Measurements from ENCODE around the gene PCDHA4. TPM values are rescaled to one million over a fixed set of nuclear protein-coding genes. Genes with fewer than 3 reads are reported as not detected.

PCDHA4 gene
- total RNA-seq: 0.32 and 0.61 TPM in 2 replicates

DNA sequence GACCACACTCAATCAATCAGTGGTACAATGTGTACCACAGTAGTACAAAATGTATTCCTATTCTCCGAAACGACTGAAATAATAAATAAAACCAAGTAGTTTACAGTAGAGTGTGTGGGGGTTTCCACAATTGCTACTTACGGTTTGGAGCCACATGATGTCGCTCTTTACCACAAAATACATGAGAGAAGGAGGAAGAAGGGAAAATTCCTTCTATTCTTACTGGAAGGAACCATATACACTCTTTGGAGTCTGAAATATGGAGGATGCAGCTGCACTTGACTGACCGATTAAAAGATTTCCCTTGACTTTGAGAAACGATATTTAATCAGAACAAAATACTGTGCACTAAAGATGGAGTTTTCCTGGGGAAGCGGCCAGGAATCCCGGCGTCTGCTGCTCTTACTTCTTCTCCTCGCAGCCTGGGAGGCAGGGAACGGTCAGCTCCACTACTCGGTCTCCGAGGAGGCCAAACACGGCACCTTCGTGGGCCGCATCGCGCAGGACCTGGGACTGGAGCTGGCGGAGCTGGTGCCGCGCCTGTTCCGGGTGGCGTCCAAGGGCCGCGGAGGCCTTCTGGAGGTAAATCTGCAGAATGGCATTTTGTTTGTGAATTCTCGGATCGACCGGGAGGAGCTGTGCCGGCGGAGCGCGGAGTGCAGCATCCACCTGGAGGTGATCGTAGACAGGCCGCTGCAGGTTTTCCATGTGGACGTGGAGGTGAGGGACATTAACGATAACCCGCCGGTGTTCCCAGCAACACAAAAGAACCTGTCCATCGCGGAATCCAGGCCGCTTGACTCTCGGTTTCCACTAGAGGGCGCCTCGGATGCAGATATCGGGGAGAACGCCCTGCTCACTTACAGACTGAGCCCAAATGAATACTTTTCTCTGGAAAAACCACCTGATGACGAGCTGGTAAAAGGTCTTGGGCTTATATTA lies at the start of gene PCDHA4:
Gene PCDHA4, plus strand, starts transcription at position 235 of the 942 bp plus-strand sequence.

DNA sequence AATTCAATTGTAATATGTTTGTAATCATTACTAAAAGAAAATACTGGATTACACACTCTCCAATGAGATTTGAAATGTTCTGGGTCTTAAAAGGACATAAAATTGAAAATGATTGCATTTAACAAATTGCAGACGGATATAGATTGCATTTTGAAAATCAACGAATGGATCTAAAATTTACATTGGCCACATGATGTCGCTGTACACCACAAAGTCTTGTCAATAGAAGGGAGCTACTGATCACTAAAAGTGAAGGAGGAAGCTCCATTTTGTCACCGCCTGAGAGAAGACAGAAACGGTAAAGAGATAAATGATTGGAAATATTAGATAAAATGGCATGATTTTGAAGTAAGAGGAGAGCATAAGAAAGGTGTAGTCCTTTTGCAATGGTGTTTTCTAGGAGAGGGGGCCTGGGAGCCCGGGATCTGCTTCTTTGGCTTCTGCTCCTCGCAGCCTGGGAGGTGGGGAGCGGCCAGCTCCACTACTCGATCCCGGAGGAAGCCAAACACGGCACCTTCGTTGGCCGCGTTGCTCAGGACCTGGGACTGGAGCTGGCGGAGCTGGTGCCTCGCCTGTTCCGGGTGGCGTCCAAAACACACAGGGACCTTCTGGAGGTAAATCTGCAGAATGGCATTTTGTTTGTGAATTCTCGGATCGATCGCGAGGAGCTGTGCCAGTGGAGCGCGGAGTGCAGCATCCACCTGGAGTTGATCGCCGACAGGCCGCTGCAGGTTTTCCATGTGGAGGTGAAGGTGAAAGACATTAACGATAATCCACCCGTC lies 20.8 kb upstream of the PCDHA4 start, which contains the start of gene PCDHA1:
Gene PCDHA1, plus strand, starts transcription at position 236 of the 782 bp plus-strand sequence.

DNA sequence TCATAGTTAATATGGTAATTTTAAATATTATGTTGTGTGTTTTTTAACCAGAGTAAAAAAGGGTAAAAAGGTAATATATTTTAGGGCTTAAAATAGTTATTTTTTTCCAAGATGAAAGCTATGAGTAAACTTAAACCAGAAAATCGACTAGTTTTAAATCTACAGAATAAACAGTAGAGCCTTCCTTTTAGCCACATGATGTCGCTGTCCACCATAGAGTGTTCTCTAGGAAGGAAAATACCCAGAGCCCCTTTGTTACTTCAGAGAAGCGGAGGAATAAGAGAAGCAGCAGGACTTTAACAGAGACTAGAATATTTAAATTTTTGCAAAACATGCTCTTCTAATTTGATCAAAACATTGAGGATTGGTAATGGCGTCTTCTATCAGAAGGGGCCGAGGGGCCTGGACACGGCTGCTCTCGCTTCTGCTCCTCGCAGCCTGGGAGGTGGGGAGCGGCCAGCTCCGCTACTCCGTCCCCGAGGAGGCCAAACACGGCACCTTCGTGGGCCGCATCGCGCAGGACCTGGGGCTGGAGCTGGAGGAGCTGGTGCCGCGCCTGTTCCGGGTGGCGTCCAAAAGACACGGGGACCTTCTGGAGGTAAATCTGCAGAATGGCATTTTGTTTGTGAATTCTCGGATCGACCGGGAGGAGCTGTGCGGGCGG lies 12.1 kb upstream of the PCDHA4 start, which contains the start of gene PCDHA2:
Gene PCDHA2, plus strand, starts transcription at position 258 of the 664 bp plus-strand sequence.

DNA sequence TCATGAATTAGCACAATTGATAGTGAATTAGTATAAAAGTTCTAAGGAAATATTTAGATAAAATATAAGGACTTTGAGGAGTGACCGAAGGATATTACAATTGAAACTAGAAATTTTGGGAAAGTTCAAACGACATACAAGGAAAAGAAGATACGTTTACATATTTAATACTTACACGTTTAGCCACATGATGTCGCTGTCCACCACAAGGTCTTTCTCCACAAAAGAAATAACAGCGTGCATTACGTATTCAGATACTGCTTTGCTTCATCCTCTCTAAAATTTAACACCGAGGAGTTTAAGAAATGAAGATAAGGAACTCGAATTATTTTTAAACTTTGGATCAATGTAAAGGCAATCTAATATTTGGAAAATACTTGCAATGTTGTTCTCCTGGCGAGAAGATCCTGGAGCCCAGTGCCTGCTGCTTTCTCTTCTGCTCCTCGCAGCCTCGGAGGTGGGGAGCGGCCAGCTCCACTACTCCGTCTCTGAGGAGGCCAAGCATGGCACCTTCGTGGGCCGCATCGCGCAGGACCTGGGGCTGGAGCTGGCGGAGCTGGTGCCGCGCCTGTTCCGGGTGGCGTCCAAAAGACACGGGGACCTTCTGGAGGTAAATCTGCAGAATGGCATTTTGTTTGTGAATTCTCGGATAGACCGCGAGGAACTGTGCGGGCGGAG lies 5.9 kb upstream of the PCDHA4 start, which contains the start of gene PCDHA3:
Gene PCDHA3, plus strand, starts transcription at position 242 of the 678 bp plus-strand sequence.

DNA sequence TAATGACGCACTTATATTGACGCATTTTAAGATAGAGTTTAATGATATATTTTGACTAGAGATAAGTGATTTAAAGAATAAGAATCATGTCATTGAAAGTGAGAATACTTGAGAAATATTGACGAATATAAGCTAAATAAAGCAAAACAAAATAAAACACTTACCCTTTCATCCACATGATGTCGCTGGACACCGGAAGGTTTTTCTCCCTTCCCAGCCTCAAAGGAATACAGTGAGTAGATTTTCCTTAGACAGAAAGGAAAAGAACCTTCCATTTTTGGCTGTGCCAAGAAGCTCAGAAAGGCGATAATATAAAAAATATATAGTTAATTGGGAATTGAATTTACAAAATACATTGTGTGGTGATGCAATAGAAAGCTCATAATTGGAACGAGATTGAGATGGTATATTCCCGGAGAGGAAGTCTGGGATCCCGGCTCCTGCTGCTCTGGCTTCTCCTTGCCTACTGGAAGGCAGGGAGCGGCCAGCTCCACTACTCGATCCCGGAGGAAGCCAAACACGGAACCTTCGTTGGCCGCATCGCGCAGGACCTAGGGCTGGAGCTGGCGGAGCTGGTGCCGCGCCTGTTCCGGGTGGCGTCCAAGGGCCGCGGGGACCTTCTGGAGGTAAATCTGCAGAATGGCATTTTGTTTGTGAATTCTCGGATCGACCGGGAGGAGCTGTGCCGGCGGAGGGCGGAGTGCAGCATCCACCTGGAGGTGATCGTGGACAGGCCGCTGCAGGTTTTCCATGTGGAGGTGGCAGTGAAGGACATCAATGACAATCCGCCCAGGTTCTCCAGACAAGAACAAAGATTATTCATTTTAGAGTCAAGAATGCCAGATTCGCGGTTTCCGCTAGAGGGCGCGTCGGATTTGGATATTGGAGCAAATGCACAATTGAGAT lies 14.8 kb downstream of the PCDHA4 start, which contains the start of gene PCDHA5:
Gene PCDHA5, plus strand, starts transcription at position 239 of the 906 bp plus-strand sequence.

DNA sequence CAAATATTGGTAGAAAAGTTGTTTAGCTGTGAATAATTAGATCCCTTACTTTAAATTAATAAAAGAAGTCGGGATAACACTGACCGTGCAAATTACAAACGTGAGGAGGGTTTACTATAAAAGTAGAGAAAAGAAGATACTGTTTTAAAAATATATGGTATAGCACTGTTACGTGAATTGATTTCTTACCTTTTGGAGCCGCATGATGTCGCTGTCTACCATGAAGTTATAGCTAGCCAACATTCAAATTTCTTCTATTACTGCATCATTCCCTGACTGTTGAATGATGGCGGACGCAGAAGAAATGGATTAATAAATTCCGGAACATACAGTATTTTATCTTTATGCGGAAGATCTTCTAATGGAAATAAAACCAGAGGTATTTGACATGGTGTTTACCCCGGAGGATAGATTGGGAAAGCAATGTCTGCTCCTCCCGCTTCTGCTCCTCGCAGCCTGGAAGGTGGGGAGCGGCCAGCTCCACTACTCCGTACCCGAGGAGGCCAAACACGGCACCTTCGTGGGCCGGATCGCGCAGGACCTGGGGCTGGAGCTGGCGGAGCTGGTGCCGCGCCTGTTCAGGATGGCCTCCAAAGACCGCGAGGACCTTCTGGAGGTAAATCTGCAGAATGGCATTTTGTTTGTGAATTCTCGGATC lies 21.0 kb downstream of the PCDHA4 start, which contains the start of gene PCDHA6:
Gene PCDHA6, plus strand, starts transcription at position 257 of the 658 bp plus-strand sequence. Its CDS starts 132 bp downstream, at position 389.

DNA sequence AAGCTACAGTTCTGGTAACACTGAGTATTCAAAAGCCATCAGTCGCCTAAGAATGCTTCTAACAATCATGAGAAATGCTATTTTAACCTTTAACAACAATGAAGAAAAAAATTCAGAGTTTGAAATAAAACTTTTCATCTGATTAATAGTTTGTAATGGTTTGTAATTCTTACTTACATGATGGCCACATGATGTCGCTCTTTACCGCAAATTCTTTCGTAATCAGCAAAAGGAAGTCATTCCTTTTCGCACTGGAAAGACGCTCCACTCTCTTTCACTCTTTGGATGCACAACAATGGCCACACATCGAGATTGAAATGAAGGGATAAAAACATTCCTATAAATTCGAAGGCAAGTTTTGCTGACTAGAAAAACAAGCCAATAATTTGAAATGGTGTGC lies 27.1 kb downstream of the PCDHA4 start, which contains the start of gene PCDHA7:
Gene PCDHA7, plus strand, starts transcription at position 277 of the 400 bp plus-strand sequence. Its CDS starts 115 bp downstream, at position 392.

DNA sequence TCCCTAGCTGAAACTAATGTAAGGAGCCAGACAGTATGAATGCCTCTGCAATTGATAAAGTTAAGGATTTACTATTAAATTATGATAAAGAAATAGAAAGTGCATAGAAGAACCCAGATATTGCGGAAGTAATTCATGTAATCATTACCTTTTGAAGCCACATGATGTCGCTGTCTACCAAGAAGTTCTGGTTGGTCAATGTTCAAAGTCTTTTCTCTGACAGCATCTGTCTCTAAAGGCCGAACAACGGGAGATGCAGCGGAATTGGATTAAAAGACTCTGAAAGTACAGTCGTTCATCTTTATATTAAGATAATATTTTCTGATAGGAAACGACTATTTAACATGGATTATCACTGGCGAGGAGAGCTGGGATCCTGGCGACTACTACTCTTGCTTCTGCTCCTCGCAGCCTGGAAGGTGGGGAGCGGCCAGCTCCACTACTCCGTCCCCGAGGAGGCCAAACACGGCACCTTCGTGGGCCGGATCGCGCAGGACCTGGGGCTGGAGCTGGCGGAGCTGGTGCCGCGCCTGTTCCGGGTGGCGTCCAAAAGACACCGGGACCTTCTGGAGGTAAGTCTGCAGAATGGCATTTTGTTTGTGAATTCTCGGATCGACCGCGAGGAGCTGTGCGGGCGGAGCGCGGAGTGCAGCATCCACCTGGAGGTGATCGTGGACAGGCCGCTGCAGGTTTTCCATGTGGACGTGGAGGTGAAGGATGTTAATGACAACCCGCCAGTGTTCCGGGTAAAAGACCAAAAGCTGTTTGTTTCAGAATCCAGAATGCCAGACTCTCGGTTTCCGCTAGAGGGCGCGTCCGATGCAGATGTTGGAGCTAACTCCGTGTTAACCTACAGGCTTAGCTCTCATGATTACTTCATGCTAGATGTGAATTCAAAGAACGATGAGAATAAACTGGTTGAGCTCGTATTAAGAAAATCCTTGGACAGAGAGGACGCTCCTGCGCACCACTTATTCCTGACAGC lies 34.4 kb downstream of the PCDHA4 start, which contains the start of gene PCDHA8:
Gene PCDHA8, plus strand, starts transcription at position 210 of the 985 bp plus-strand sequence. Its CDS starts 135 bp downstream, at position 345.

DNA sequence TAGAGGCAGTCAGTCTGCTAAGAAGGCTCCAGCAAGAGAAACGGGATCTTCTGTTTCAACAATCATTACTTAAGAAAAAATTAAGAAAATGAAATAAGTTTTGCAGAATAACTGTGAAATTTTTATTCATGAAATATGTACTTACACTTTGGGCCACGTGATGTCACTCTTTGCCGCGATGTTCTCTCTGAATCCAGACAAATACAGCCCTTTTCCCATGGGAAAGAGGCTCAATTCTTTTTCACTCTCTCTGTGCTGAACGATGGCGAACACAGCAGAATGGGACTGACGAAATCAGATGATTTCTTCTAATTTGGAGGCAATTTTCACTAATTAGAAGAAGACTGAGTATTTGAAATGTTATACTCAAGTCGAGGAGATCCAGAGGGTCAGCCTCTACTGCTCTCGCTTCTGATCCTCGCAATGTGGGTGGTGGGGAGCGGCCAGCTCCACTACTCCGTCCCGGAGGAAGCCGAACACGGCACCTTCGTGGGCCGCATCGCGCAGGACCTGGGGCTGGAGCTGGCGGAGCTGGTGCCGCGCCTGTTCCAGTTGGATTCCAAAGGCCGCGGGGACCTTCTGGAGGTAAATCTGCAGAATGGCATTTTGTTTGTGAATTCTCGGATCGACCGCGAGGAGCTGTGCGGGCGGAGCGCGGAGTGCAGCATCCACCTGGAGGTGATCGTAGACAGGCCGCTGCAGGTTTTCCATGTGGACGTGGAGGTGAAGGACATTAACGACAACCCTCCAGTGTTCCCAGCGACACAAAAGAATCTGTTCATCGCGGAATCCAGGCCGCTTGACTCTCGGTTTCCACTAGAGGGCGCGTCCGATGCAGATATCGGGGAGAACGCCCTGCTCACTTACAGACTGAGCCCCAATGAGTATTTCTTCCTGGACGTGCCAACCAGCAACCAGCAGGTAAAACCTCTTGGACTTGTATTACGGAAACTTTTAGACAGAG lies 41.6 kb downstream of the PCDHA4 start, which contains the start of gene PCDHA9:
Gene PCDHA9, plus strand, starts transcription at position 244 of the 964 bp plus-strand sequence. Its CDS starts 114 bp downstream, at position 358.

DNA sequence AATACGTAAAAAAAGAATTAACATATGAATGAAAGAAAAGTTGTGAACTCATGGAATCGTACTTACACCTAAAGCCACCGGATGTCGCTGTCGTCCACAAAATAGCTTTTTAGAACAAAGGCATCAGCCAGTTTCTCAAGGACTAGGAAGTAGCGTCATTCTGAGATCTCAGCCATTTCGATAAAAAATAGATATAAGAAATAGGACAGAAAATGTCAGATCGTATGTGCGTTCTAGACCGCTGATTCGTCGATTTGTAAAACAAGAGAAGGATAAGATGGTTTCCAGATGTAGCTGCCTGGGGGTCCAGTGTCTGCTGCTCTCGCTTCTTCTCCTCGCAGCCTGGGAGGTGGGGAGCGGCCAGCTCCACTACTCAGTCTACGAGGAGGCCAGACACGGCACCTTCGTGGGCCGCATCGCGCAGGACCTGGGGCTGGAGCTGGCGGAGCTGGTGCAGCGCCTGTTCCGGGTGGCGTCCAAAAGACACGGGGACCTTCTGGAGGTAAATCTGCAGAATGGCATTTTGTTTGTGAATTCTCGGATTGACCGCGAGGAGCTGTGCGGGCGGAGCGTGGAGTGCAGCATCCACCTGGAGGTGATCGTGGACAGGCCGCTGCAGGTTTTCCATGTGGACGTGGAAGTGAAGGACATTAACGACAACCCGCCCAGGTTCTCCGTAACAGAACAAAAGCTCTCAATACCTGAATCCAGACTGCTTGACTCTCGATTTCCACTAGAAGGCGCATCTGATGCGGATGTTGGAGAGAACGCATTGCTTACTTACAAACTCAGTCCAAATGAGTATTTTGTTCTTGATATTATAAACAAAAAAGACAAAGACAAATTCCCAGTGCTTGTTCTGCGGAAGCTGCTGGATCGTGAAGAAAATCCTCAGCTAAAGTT lies 49.2 kb downstream of the PCDHA4 start, which contains the start of gene PCDHA10:
Gene PCDHA10, plus strand, starts transcription at position 126 of the 903 bp plus-strand sequence. Its CDS starts 152 bp downstream, at position 278.

Other genes starting within 250 kb of the PCDHA4 start
- 25.2 and 31.5 TPM in 2 replicates for gene SRA1, start 249.6 kb upstream of the PCDHA4 start, total RNA-seq
- gene APBB3, start 242.5 kb upstream of the PCDHA4 start, total RNA-seq: 3.9 and 13.4 TPM in 2 replicates
- 10.7 and 39.7 TPM in 2 replicates for gene SLC35A4, start 242.2 kb upstream of the PCDHA4 start, total RNA-seq
- 1.2 and 1.6 TPM in 2 replicates for gene CD14, start 173.9 kb upstream of the PCDHA4 start, total RNA-seq
- 13.4 and 18.2 TPM in 2 replicates for gene TMCO6, start 167.6 kb upstream of the PCDHA4 start, total RNA-seq
- 44.2 and 53.6 TPM in 2 replicates for gene NDUFA2, start 159.4 kb upstream of the PCDHA4 start, total RNA-seq
- gene IK, start 159.2 kb upstream of the PCDHA4 start, total RNA-seq: 98.4 and 109 TPM in 2 replicates
- gene WDR55, start 142.2 kb upstream of the PCDHA4 start, total RNA-seq: 29.9 and 31.8 TPM in 2 replicates
- gene DND1, start 133.5 kb upstream of the PCDHA4 start, total RNA-seq: 0.15 TPM in 1 of 2 replicates, not detected in the other
- gene HARS1, start 115.7 kb upstream of the PCDHA4 start, total RNA-seq: 81.9 and 89.5 TPM in 2 replicates
- gene HARS2, start 115.6 kb upstream of the PCDHA4 start, total RNA-seq: 31.8 and 40.9 TPM in 2 replicates
- gene ZMAT2, start 106.6 kb upstream of the PCDHA4 start, total RNA-seq: 49.7 and 59.4 TPM in 2 replicates
- 0.32 TPM in 1 of 2 replicates, not detected in the other for gene PCDHA1, start 20.9 kb upstream of the PCDHA4 start, total RNA-seq
- gene PCDHA2, start 12.2 kb upstream of the PCDHA4 start, total RNA-seq: 0.15 TPM in 1 of 2 replicates, not detected in the other
- gene PCDHA3, start 6.0 kb upstream of the PCDHA4 start, total RNA-seq: under 0.01 and 0.32 TPM in 2 replicates
- gene PCDHA5, start 14.5 kb downstream of the PCDHA4 start, total RNA-seq: not detected in 2 replicates
- gene PCDHA6, start 20.9 kb downstream of the PCDHA4 start, total RNA-seq: under 0.01 and 0.15 TPM in 2 replicates
- 0.15 and 0.32 TPM in 2 replicates for gene PCDHA7, start 27.2 kb downstream of the PCDHA4 start, total RNA-seq
- 0.15 TPM in 1 of 2 replicates, not detected in the other for gene PCDHA8, start 34.1 kb downstream of the PCDHA4 start, total RNA-seq
- under 0.01 and 0.15 TPM in 2 replicates for gene PCDHA9, start 41.3 kb downstream of the PCDHA4 start, total RNA-seq
- gene PCDHA10, start 48.8 kb downstream of the PCDHA4 start, total RNA-seq: under 0.01 and 0.15 TPM in 2 replicates
- gene PCDHA11, start 61.9 kb downstream of the PCDHA4 start, total RNA-seq: under 0.01 TPM in 1 of 2 replicates, not detected in the other
- not detected in 2 replicates for gene PCDHA12, start 68.2 kb downstream of the PCDHA4 start, total RNA-seq
- 0.15 TPM in 1 of 2 replicates, not detected in the other for gene PCDHA13, start 75.1 kb downstream of the PCDHA4 start, total RNA-seq
- gene PCDHAC1, start 119.2 kb downstream of the PCDHA4 start, total RNA-seq: under 0.01 TPM in 1 of 2 replicates, not detected in the other
- under 0.01 and 0.30 TPM in 2 replicates for gene PCDHAC2, start 159.4 kb downstream of the PCDHA4 start, total RNA-seq
- not detected in 2 replicates for gene PCDHB1, start 244.3 kb downstream of the PCDHA4 start, total RNA-seq

All from epithelial cell of umbilical artery (primary cell).